K562 (cell line): ENCODE data around the gene CPA4.

Source experiments
- CTCF ChIP-seq, 3 experiments: IDR thresholded peaks in 2 of 3; conservative IDR thresholded peaks in 1 of 3; 2 replicates each; pipeline ENCODE4 v1.5.1; 2011 to 2012; ENCODE audit warnings: low read length in 3 of 3, mild to moderate bottlenecking in 3 of 3, control low read depth in 2 of 3, improper control_type of control experiment in 1 of 3, inconsistent platforms in 1 of 3, low read depth in 1 of 3, mixed read lengths in 1 of 3, moderate library complexity in 1 of 3; ENCODE audit not compliant: insufficient read depth in 2 of 3
- ESRRA ChIP-seq: fragments of 450-650 bp; IDR thresholded peaks from 2 replicates; pipeline ENCODE4 v1.6.1; 2014; ENCODE audit warnings: low read depth, mild to moderate bottlenecking, moderate library complexity, borderline replicate concordance
- GTF2F1 ChIP-seq: IDR thresholded peaks from 2 replicates; pipeline ENCODE4 v1.6.1; 2011; ENCODE audit warnings: low read depth, low read length, improper control_type of control experiment
- HLTF ChIP-seq: fragments of 450-650 bp; IDR thresholded peaks from 2 replicates; pipeline ENCODE4 v1.6.1; 2016
- NELFE ChIP-seq: IDR thresholded peaks from 2 replicates; pipeline ENCODE4 v1.6.1; 2011; ENCODE audit warnings: mild to moderate bottlenecking; ENCODE audit not compliant: insufficient read depth, insufficient read length
- POLR2AphosphoS5 ChIP-seq: IDR thresholded peaks from 2 replicates; pipeline ENCODE4 v1.6.1; 2011; ENCODE audit warnings: mild to moderate bottlenecking, low read depth, low read length, moderate library complexity; ENCODE audit not compliant: control insufficient read depth, insufficient read depth
- ZFP1 ChIP-seq: fragments of 450-650 bp; formaldehyde crosslinking; IDR thresholded peaks from 2 replicates; pipeline ENCODE4 v1.4.0; 2020; ENCODE audit warnings: mild to moderate bottlenecking, mixed read lengths
- TF ChIP-seq, protein P1 (sequence below): fragments of 450-650 bp; formaldehyde crosslinking; IDR thresholded peaks from 2 replicates; pipeline ENCODE4 v1.4.0; 2022; ENCODE audit warnings: missing genetic modification characterization

- TF ChIP-seq, protein P1, sequence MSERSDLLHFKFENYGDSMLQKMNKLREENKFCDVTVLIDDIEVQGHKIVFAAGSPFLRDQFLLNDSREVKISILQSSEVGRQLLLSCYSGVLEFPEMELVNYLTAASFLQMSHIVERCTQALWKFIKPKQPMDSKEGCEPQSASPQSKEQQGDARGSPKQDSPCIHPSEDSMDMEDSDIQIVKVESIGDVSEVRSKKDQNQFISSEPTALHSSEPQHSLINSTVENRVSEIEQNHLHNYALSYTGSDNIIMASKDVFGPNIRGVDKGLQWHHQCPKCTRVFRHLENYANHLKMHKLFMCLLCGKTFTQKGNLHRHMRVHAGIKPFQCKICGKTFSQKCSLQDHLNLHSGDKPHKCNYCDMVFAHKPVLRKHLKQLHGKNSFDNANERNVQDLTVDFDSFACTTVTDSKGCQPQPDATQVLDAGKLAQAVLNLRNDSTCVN (CRISPR knock-in tag): no peak
- TF ChIP-seq GTF2F1: no peak
- no peak for TF ChIP-seq POLR2AphosphoS5
- TF ChIP-seq HLTF: no peak
- no peak for TF ChIP-seq NELFE
- no peak for TF ChIP-seq CTCF (IDR thresholded peaks at IDR 0.05 in 2 of 3, conservative IDR thresholded peaks at IDR 0.05 in 1 of 3; ENCODE audit: insufficient read depth in 2 of 3, low read depth in 1 of 3, low read length in 3 of 3)
- no peak for TF ChIP-seq ZFP1 (CRISPR knock-in tag)
- TF ChIP-seq ESRRA: no peak
These were observed 59.5 kb downstream of the CPA4 start for GRCh38 chr7:130352194-130353074.
